GM18511 (cell line): ENCODE data around the gene THRAP3.

Experiments used
- ATAC-seq: cut with Tn5 transposase; IDR thresholded peaks from one replicate; pipeline ENCODE4 v1.9.1; 2021; ENCODE audit warnings: mild to moderate bottlenecking, moderate library complexity; ENCODE audit not compliant: unreplicated experiment

THRAP3 gene

GRCh38 chr1:36297062-36297461 lies 72.8 kb downstream of the THRAP3 start:
- ATAC-seq = no peak

GRCh38 chr1:36298640-36299039 lies 74.4 kb downstream of the THRAP3 start:
- ATAC-seq = no peak

GRCh38 chr1:36300526-36300925 lies 76.3 kb downstream of the THRAP3 start:
- no peak for ATAC-seq

GRCh38 chr1:36301220-36301619 lies 77.0 kb downstream of the THRAP3 start:
- ATAC-seq = no peak

GRCh38 chr1:36303244-36303643 lies 79.0 kb downstream of the THRAP3 start:
- no peak for ATAC-seq

- ATAC-seq = no peak
Measured at GRCh38 chr1:36303650-36304360, 79.6 kb downstream of the THRAP3 start.

- no peak for ATAC-seq
Measured at GRCh38 chr1:36304521-36304920, 80.3 kb downstream of the THRAP3 start.

GRCh38 chr1:36304970-36305914 lies 81.0 kb downstream of the THRAP3 start:
- no peak for ATAC-seq

- ATAC-seq = no peak
Measured at GRCh38 chr1:36305915-36306209, 81.6 kb downstream of the THRAP3 start.

- ATAC-seq = peak; percentile 41
Measured at GRCh38 chr1:36306210-36306901, 82.1 kb downstream of the THRAP3 start, which contains the start of gene SH3D21. Gene SH3D21, plus strand, starts transcription at chr1:36306368. Its CDS starts 53 bp downstream, at chr1:36306421.

- peak; percentile 97 for ATAC-seq
Measured at GRCh38 chr1:36306902-36307456, 82.7 kb downstream of the THRAP3 start.

- no peak for ATAC-seq
Measured at GRCh38 chr1:36307601-36308330, 83.5 kb downstream of the THRAP3 start.

GRCh38 chr1:36309397-36309796 lies 85.2 kb downstream of the THRAP3 start:
- ATAC-seq = no peak

- ATAC-seq = no peak
Measured at GRCh38 chr1:36320291-36320761, 96.1 kb downstream of the THRAP3 start.

GRCh38 chr1:36320767-36321118 lies 96.5 kb downstream of the THRAP3 start:
- no peak for ATAC-seq

- ATAC-seq = no peak
Measured at GRCh38 chr1:36321119-36321951, 97.1 kb downstream of the THRAP3 start.

GRCh38 chr1:36322041-36322785 lies 98.0 kb downstream of the THRAP3 start:
- ATAC-seq = no peak

- peak; percentile 37 for ATAC-seq
Measured at GRCh38 chr1:36322786-36323635, 98.8 kb downstream of the THRAP3 start.
